ENCODE results near the gene CCR5AS.
"Not testable (repeated sequence)": the region's sequence is repeated elsewhere in the genome, so short reads cannot be mapped to it uniquely, and the experiment has no call there.

Gene CCR5AS

DNA sequence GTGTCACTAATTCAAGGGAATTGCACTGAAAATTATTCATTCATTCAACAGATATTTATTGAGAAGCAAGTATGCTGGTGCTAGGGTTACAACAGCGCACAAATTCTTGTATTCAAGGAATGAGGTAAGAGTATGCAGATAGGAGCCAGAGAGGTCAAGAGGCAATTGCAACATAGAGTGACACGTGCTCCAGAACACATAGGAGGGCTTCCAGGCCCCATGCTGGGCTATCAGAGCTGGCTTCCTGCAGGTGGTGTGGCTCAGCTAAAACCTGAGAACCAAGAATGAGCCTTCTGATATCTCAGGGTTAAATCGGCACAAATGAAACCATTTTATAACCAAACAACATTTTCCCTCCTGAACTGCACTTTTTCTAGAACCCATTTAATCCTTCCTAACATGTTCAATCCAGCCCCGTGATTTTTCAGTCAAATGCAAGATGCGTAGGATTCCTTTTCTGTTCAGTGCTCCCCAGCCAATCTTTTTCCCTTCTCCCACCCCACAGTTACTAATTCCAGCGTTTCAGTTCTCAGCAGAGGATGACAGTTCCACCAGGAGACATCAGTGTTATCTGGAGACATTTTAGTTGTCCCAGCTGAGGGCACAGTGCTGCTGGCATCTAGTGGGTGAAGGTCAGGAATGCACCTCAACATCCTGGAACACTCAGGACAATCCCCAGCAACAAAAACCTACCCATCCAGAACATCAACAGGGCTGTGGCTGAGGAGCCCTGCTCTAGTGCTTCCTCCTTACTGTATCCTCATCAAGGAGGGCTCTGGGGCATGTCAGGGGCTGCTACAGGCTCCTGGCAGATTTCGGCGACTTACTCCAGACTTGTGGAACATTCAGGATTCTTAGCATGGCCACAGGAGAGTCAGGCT, 13.1 kb downstream of the CCR5AS start:
- peaks cover 13% of the 10 kb centered on the region for H3K27me3 Mint-ChIP-seq
- no peak overlapping the region for H3K4me3 Mint-ChIP-seq
- DNase-seq (ENCODE audit: extremely low spot score, unreplicated experiment) = no peak
- TF ChIP-seq, protein P1, sequence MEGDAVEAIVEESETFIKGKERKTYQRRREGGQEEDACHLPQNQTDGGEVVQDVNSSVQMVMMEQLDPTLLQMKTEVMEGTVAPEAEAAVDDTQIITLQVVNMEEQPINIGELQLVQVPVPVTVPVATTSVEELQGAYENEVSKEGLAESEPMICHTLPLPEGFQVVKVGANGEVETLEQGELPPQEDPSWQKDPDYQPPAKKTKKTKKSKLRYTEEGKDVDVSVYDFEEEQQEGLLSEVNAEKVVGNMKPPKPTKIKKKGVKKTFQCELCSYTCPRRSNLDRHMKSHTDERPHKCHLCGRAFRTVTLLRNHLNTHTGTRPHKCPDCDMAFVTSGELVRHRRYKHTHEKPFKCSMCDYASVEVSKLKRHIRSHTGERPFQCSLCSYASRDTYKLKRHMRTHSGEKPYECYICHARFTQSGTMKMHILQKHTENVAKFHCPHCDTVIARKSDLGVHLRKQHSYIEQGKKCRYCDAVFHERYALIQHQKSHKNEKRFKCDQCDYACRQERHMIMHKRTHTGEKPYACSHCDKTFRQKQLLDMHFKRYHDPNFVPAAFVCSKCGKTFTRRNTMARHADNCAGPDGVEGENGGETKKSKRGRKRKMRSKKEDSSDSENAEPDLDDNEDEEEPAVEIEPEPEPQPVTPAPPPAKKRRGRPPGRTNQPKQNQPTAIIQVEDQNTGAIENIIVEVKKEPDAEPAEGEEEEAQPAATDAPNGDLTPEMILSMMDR (conservative IDR thresholded peaks at IDR 0.05) = no peak
- no peaks in the 10 kb centered on the region for H3K36me3 Mint-ChIP-seq
- H3K4me1 Mint-ChIP-seq (ENCODE audit: unreplicated experiment) = no peaks in the 10 kb centered on the region
- no peak overlapping the region for H3K27ac Mint-ChIP-seq
- peaks cover 6% of the 10 kb centered on the region for H3K9me3 Mint-ChIP-seq

DNA sequence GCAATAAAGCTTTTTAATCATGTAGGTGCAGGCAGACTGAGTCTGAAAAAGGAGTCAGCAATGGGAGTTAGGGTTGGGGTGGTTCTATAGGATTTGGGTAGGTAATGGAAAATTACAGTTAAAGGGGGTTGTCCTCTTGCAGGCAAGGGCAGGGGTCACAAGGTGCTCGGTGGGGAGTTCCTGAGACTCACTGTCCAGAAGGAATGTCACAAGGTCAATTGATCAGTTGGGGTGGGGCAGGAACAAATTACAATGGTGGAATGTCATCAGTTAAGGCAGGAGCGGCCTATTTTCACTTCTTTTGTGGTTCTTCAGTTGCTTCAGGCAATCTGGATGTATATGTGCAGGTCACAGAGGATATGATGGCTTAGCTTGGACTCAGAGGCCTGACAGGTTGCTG, 13.9 kb downstream of the CCR5AS start:
- Mint-ChIP-seq H3K27ac (no peak overlapping the region), H3K4me3 (no peak overlapping the region), H3K36me3 (no peaks in the 10 kb centered on the region), H3K27me3 (peaks cover 13% of the 10 kb centered on the region), H3K9me3 (peaks cover 6% of the 10 kb centered on the region), H3K4me1 (ENCODE audit: unreplicated experiment) (no peaks in the 10 kb centered on the region)
- TF ChIP-seq, protein P1 (conservative IDR thresholded peaks at IDR 0.05) = no peak
- DNase-seq (ENCODE audit: extremely low spot score, unreplicated experiment) = no peak

DNA sequence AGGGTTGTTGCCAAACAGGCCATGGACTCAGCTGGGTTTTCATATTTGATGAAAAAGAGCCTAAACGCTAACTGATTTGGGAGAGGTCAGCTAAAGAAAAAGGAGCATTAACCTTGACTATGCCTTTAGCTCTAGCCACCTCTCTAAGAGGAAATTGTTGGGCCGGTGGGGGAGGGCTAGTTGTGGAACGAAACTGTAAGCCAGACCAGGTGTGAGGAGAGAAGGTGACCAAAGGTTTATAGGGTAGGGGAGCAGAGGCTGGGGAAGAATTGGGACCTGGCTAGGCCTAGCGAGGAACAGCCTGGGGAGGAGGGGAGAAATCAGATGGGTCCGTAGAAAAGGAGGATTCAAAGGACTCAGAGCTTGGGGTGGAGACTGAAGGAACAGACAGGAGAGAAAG, 15.3 kb downstream of the CCR5AS start:
- H3K4me3 Mint-ChIP-seq; H3K9me3 Mint-ChIP-seq; DNase-seq (ENCODE audit: extremely low spot score, unreplicated experiment); H3K27ac Mint-ChIP-seq; H3K4me1 Mint-ChIP-seq (ENCODE audit: unreplicated experiment); H3K36me3 Mint-ChIP-seq: not testable (repeated sequence)
- peaks cover 10% of the 10 kb centered on the region for H3K27me3 Mint-ChIP-seq

DNA sequence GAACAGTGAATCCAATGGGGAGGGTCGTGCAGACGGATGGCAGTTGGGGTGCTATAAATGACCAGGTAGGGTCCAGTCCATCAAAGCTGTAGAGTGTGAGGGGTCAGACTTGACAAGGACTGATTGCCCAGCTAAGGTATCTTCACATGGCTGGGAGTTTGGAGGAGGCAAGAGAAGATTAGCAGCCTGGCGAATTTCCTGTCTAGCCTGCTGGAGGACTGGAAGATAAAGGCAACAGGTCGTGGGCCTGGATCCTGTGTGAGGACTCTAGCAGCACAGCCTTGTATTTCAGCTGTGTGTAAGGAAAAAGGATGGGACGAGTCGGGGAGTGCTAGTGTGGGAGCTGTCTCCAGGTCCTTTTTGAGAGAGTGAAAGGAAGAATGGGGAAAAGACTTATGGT, 17.6 kb downstream of the CCR5AS start:
- Mint-ChIP-seq H3K36me3 (no peaks in the 10 kb centered on the region), H3K4me1 (ENCODE audit: unreplicated experiment) (peaks cover 5% of the 10 kb centered on the region), H3K27ac (no peak overlapping the region), H3K27me3 (peaks cover under 1% of the 10 kb centered on the region), H3K4me3 (no peak overlapping the region), H3K9me3 (peaks cover 6% of the 10 kb centered on the region)
- TF ChIP-seq, protein P1 (conservative IDR thresholded peaks at IDR 0.05) = no peak
- DNase-seq (ENCODE audit: extremely low spot score, unreplicated experiment) = no peak

DNA sequence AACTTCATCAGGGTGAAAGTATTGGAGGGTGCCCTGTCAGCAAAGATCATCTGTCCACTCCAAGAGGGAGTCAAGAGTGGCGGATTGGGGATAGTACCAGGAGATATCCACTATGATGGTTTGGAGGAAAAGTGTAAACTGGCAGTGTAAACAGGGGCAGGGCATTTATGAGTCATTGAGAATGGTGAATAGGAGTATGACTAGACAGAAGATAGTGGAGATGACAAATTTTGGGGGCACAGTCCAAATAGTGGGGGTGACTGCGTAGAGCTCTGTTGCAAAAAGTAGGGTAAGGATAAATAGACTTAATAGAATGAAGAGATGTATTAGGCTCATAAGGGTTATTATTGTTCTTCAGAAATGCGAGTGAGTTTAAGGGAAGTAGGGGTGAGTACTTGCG, 18.0 kb downstream of the CCR5AS start:
- H3K4me1 Mint-ChIP-seq (ENCODE audit: unreplicated experiment); H3K36me3 Mint-ChIP-seq; H3K9me3 Mint-ChIP-seq; H3K4me3 Mint-ChIP-seq; H3K27ac Mint-ChIP-seq; H3K27me3 Mint-ChIP-seq; DNase-seq (ENCODE audit: extremely low spot score, unreplicated experiment): not testable (repeated sequence)

DNA sequence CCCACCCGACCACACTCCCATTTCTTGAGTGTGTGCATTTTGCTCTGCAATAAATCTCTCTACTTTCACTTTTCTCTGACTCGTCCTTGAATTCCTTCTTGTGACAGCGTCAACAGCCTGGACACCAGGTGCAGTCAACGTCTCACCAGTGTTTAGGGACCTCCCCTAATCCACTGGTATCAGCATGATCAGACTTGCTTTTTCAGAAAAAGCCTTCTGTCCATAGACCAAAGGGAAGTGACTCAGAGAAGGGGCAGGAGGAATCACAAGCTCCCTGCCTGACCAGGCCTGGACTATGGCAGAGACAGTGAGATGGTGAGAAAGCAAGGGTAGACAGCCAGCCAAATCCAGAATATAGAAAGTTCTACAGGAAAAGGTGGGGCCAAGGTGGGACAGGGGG, 20.7 kb downstream of the CCR5AS start:
- H3K4me3 Mint-ChIP-seq = no peak overlapping the region
- no peak for DNase-seq (ENCODE audit: extremely low spot score, unreplicated experiment)
- H3K27ac Mint-ChIP-seq = peak overlapping the region; percentile 73
- TF ChIP-seq, protein P1 (conservative IDR thresholded peaks at IDR 0.05) = no peak
- no peaks in the 10 kb centered on the region for H3K36me3 Mint-ChIP-seq
- peaks cover 5% of the 10 kb centered on the region for H3K27me3 Mint-ChIP-seq
- H3K4me1 Mint-ChIP-seq (ENCODE audit: unreplicated experiment) = peaks cover 5% of the 10 kb centered on the region
- no peaks in the 10 kb centered on the region for H3K9me3 Mint-ChIP-seq
